K562 (cell line): ENCODE results near the gene ERC2. TPM values are rescaled to one million over a fixed set of nuclear protein-coding genes. Genes with fewer than 3 reads are reported as not detected.

Source experiments
- ATAC-seq: fragments of 200-7000 bp; cut with Tn5 transposase; 3 replicates; pipeline ENCODE4 v1.9.1; 2020; ENCODE audit warnings: moderate library complexity
- BruUV-seq: library from RNA; stranded (reverse); fragments of 400-500 nt; replicated peaks from 2 replicates; lab custom pipeline; 2021; lab: Mats Ljungman, UMichigan
- CTCF ChIA-PET: fragments of 300-600 bp; formaldehyde crosslinking; extraction: SDS; loops from one replicate; lab custom pipeline; 2021; ENCODE audit warnings: low intra/inter-chr PET ratio; lab: Yijun Ruan, JAX
- POLR2A ChIA-PET: fragments of 300-600, 350-650 bp; sonication (Branson Sonifier 250); formaldehyde crosslinking; extraction: SDS; loops from one replicate; lab custom pipeline; 2021; ENCODE audit warnings: antibody characterized with exemption, inconsistent platforms; lab: Yijun Ruan, JAX
- DNase-seq, 4 experiments: peaks; one replicate each; pipeline versions ENCODE4 v3.0.0 to v3.0.0-alpha.2; 2011 to 2018; ENCODE audit warnings: low spot score in 3 of 4, mixed read lengths in 3 of 4; ENCODE audit errors: extremely low read depth in 1 of 4
- FAIRE-seq: peaks from 2 replicates; lab custom pipeline; 2011; peaks lifted over from hg19 to GRCh38; lab: Jason Lieb, UNC
- H2AFZ ChIP-seq: 2 replicates; pipeline ENCODE4 v1.6.0; 2011; ENCODE audit warnings: low read depth, low read length, control low read depth, inconsistent platforms
- H3K27ac ChIP-seq: fragments of 200-600 bp; 3 replicates; pipeline ENCODE4 v1.8.0; 2011; ENCODE audit warnings: low read depth, mild to moderate bottlenecking, control low read depth, inconsistent platforms, low read length, moderate library complexity, mixed read lengths; ENCODE audit errors: extremely low read depth
- H3K27me3 ChIP-seq, 2 experiments: fragments of 300-600 bp in 1 of 2; 2 replicates in 1 of 2; 3 replicates in 1 of 2; pipeline versions ENCODE4 v1.6.0 to v1.8.0; 2011; ENCODE audit warnings: inconsistent platforms in 2 of 2, low read length in 2 of 2, mild to moderate bottlenecking in 1 of 2, mixed read lengths in 1 of 2, moderate library complexity in 1 of 2; ENCODE audit not compliant: control insufficient read depth in 2 of 2, insufficient read depth in 2 of 2
- H3K36me3 ChIP-seq: fragments of 300-600 bp; 3 replicates; pipeline ENCODE4 v1.8.0; 2011; ENCODE audit warnings: mild to moderate bottlenecking, low read length, inconsistent platforms; ENCODE audit not compliant: control insufficient read depth, insufficient read depth
- H3K4me1 ChIP-seq, 2 experiments: fragments of 200-600 bp in 1 of 2; replicated peaks in 1 of 2; 2 replicates in 1 of 2; 3 replicates in 1 of 2; pipeline versions ENCODE4 v1.5.1 to v1.8.0; 2011; ENCODE audit warnings: inconsistent platforms in 2 of 2, low read length in 2 of 2, mild to moderate bottlenecking in 1 of 2, mixed read lengths in 1 of 2, moderate library complexity in 1 of 2; ENCODE audit not compliant: control insufficient read depth in 2 of 2, insufficient read depth in 2 of 2
- H3K4me2 ChIP-seq: 2 replicates; pipeline ENCODE4 v1.6.1; 2011; ENCODE audit warnings: low read length, control low read depth, inconsistent platforms, mixed read lengths; ENCODE audit not compliant: insufficient read depth
- H3K4me3 ChIP-seq: fragments of 200-600 bp; sonication (generic), shearing (Covaris generic); 2 replicates; pipeline ENCODE4 v1.5.1; 2016; ENCODE audit warnings: control low read depth, inconsistent platforms
- H3K79me2 ChIP-seq: fragments of 200-600 bp; 3 replicates; pipeline ENCODE4 v1.8.0; 2011; ENCODE audit warnings: low read length, inconsistent platforms; ENCODE audit not compliant: control insufficient read depth, insufficient read depth
- H3K9ac ChIP-seq, 2 experiments: 2 replicates each; pipeline versions ENCODE4 v1.6.0 to v1.6.1; 2011; ENCODE audit warnings: low read depth in 2 of 2, low read length in 2 of 2, control low read depth in 1 of 2, inconsistent platforms in 1 of 2, mild to moderate bottlenecking in 1 of 2, mixed read lengths in 1 of 2; ENCODE audit not compliant: insufficient read depth in 1 of 2
- H3K9me1 ChIP-seq: one replicate; pipeline ENCODE4 v1.6.0; 2011; ENCODE audit warnings: inconsistent platforms, mild to moderate bottlenecking, low read length, moderate library complexity; ENCODE audit not compliant: control insufficient read depth, insufficient read depth
- H3K9me3 ChIP-seq: replicated peaks from 2 replicates; pipeline ENCODE4 v1.5.1; 2011; ENCODE audit warnings: low read depth, low read length, inconsistent platforms; ENCODE audit not compliant: control insufficient read depth, insufficient read depth
- H4K20me1 ChIP-seq: replicated peaks from 2 replicates; pipeline ENCODE4 v1.6.1; 2011; ENCODE audit warnings: low read length, inconsistent platforms, mixed read lengths; ENCODE audit not compliant: control insufficient read depth, insufficient read depth
- HMG20B ChIP-seq: fragments of 250-450 bp; sonication (Bioruptor Pico); IDR thresholded peaks from 2 replicates; pipeline ENCODE4 v1.5.0; 2021; ENCODE audit warnings: mild to moderate bottlenecking
- LCOR ChIP-seq: sonication (generic); formaldehyde crosslinking; IDR thresholded peaks from 2 replicates; pipeline ENCODE4 v1.8.0; 2022; ENCODE audit warnings: mild to moderate bottlenecking, missing genetic modification reagents
- LEF1 ChIP-seq: fragments of 450-650 bp; IDR thresholded peaks from 2 replicates; pipeline ENCODE4 v1.6.1; 2016; ENCODE audit warnings: mild to moderate bottlenecking
- POLR2B ChIP-seq: fragments of 450-650 bp; IDR thresholded peaks from 2 replicates; pipeline ENCODE4 v1.6.1; 2018; ENCODE audit warnings: low read depth; ENCODE audit not compliant: partially characterized antibody
- RBM39 ChIP-seq: fragments of 200-400 bp; formaldehyde crosslinking; optimal IDR thresholded peaks from 2 replicates; pipeline ENCODE3; 2018; ENCODE audit warnings: low read depth, low read length
- TOE1 ChIP-seq, 2 experiments: fragments of 450-650 bp in 1 of 2; sonication (generic) in 1 of 2; formaldehyde crosslinking in 1 of 2; IDR thresholded peaks; 2 replicates each; pipeline versions ENCODE4 v1.7.1 to v1.8.0; 2016 to 2022; ENCODE audit warnings: borderline replicate concordance in 2 of 2, mild to moderate bottlenecking in 2 of 2, antibody characterized with exemption in 1 of 2, inconsistent platforms in 1 of 2, low read depth in 1 of 2, missing genetic modification reagents in 1 of 2, moderate library complexity in 1 of 2
- ZBTB11 ChIP-seq, 3 experiments: fragments of 200-800 bp in 1 of 3; fragments of 250-450 bp in 1 of 3; fragments of 450-650 bp in 1 of 3; sonication (Bioruptor Pico) in 1 of 3; sonication (Bioruptor generic) in 1 of 3; formaldehyde crosslinking in 1 of 3; IDR thresholded peaks; 2 replicates each; pipeline versions ENCODE4 v1.6.1 to v1.8.0; 2016 to 2022; ENCODE audit warnings: mild to moderate bottlenecking in 2 of 3, missing genetic modification characterization in 2 of 3, missing compliant biosample characterization in 1 of 3, moderate library complexity in 1 of 3
- ZBTB2 ChIP-seq: fragments of 450-650 bp; IDR thresholded peaks from 2 replicates; pipeline ENCODE4 v1.6.1; 2016; ENCODE audit warnings: antibody characterized with exemption
- ZNF41 ChIP-seq: fragments of 250-450 bp; sonication (Bioruptor Pico); conservative IDR thresholded peaks from 2 replicates; pipeline ENCODE4 v1.4.0; 2020; ENCODE audit warnings: mild to moderate bottlenecking
- whole genome bisulfite sequencing: fragments of 100-300 bp; shearing (Covaris generic); methylation state at CpG from one replicate; pipeline ENCODE4 v1.1.6; 2016; ENCODE audit warnings: low coverage, mixed read lengths; ENCODE audit not compliant: insufficient coverage; ENCODE audit errors: missing lambda C conversion rate; 5-methylcytosine and 5-hydroxymethylcytosine counted together
- in situ Hi-C: fragments of 300-500 bp; cut with MboI; formaldehyde crosslinking; loops from 4 replicates; pipeline ENCODE4 v1.15.0; 2018; ENCODE audit warnings: inconsistent platforms, mixed read lengths
- intact Hi-C: fragments of 100-400 bp; cut with micrococcal nuclease; formaldehyde crosslinking; loops from 2 replicates; pipeline ENCODE4 v1.14.2; 2022
- polyA plus RNA-seq, 8 experiments: library from polyadenylated mRNA; depleted of rRNA in 4 of 8; stranded (reverse) in 5 of 8; unstranded in 3 of 8; fragments of >200 nt; fragmentation: Nextera tagmentation in 2 of 8; fragmentation: Illumina TruSeq in 1 of 8; extraction: Ambion mirVana in 2 of 8; extraction: Trizol in 1 of 8; gene quantifications; 2 replicates each; pipeline versions ENCODE4 v1.2.1 to v1.2.3, GENCODE V29; 2011 to 2014; ENCODE audit warnings: inconsistent platforms in 1 of 8, missing spikeins in 1 of 8
- total RNA-seq, 7 experiments: library from RNA; depleted of rRNA in 6 of 7; stranded (reverse); fragments of >200 nt in 6 of 7; fragmentation: Illumina TruSeq in 2 of 7; extraction: Trizol in 2 of 7; gene quantifications; 2 replicates each; pipeline versions ENCODE4 v1.2.1 to v1.2.3, GENCODE V29; 2011 to 2021; ENCODE audit warnings: low replicate concordance in 1 of 7
- TF ChIP-seq, protein P1 (sequence below): fragments of 200-400 bp; formaldehyde crosslinking; IDR thresholded peaks from 2 replicates; pipeline ENCODE4 v1.6.1; 2017; ENCODE audit warnings: mild to moderate bottlenecking, low read depth, low read length, moderate library complexity
- TF ChIP-seq, protein P2 (sequence below): sonication (generic); formaldehyde crosslinking; IDR thresholded peaks from 2 replicates; pipeline ENCODE4 v1.4.0; 2020; ENCODE audit warnings: mild to moderate bottlenecking, missing genetic modification reagents

The ERC2 gene
- total and polyA plus RNA-seq, 9 of the 15 experiments (the other 6 are each of a cell fraction or from before 2014, with no cell fraction given) = 0.04 to 0.18 (median 0.07) TPM; not detected in 2

DNA sequence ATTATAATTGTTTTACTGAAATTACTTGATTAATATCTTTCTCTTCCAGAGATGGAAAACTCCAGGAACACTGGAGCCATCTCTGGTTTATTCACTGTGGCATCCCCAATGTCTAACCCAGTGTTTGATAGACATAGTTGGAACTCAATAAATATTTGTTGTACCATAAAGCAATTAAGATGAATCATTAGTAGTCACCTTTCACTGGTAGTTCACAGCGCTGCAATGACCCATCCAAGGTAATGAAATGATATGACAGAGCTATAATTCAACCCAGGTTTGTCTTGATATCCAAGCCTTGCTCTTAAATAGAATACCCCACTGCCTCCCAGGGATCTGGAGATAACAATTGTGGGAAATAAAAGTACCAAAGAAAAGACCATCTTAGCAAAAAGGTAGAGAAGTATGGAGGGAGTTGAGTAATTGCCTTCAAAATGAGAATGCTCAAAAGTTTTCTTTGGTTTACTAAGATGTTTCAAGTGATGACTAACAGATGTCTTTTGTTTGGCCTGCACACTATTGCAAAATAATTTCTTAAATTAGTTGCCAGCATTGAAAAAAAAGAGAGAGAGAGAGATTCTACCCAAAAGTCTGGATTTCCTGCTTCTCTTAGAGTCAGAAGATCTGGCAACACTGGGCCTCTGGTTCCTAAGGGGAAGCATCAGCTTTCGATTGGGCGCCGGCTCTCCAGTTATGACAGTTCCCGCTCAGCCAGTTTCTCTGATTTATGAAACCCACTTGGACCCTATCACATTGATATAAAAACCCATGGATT, 348.5 kb downstream of the ERC2 start:
- POLR2A ChIA-PET = no interaction called here
- BruUV-seq = no TSS peak
- 5% methylated on average over 5 of the region's 5 CpGs for WGBS
- TF ChIP-seq LEF1 = no peak
- TF ChIP-seq RBM39 = no peak
- no peak for TF ChIP-seq HMG20B (CRISPR knock-in tag)
- no peak for TF ChIP-seq LCOR (CRISPR knock-in tag)
- no peak for TF ChIP-seq ZBTB11 (CRISPR knock-in tag; IDR thresholded peaks at IDR 0.05)
- no peak for TF ChIP-seq POLR2B
- no peak for TF ChIP-seq ZBTB2
- TF ChIP-seq, protein P1, sequence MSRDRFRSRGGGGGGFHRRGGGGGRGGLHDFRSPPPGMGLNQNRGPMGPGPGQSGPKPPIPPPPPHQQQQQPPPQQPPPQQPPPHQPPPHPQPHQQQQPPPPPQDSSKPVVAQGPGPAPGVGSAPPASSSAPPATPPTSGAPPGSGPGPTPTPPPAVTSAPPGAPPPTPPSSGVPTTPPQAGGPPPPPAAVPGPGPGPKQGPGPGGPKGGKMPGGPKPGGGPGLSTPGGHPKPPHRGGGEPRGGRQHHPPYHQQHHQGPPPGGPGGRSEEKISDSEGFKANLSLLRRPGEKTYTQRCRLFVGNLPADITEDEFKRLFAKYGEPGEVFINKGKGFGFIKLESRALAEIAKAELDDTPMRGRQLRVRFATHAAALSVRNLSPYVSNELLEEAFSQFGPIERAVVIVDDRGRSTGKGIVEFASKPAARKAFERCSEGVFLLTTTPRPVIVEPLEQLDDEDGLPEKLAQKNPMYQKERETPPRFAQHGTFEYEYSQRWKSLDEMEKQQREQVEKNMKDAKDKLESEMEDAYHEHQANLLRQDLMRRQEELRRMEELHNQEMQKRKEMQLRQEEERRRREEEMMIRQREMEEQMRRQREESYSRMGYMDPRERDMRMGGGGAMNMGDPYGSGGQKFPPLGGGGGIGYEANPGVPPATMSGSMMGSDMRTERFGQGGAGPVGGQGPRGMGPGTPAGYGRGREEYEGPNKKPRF = no peak
- no peak for TF ChIP-seq TOE1 (IDR thresholded peaks at IDR 0.05; ENCODE audit: borderline replicate concordance)
- no peak for TF ChIP-seq TOE1 (CRISPR knock-in tag; IDR thresholded peaks at IDR 0.05; ENCODE audit: borderline replicate concordance, low read depth)
- TF ChIP-seq ZNF41 (CRISPR knock-in tag) = no peak
- TF ChIP-seq, protein P2, sequence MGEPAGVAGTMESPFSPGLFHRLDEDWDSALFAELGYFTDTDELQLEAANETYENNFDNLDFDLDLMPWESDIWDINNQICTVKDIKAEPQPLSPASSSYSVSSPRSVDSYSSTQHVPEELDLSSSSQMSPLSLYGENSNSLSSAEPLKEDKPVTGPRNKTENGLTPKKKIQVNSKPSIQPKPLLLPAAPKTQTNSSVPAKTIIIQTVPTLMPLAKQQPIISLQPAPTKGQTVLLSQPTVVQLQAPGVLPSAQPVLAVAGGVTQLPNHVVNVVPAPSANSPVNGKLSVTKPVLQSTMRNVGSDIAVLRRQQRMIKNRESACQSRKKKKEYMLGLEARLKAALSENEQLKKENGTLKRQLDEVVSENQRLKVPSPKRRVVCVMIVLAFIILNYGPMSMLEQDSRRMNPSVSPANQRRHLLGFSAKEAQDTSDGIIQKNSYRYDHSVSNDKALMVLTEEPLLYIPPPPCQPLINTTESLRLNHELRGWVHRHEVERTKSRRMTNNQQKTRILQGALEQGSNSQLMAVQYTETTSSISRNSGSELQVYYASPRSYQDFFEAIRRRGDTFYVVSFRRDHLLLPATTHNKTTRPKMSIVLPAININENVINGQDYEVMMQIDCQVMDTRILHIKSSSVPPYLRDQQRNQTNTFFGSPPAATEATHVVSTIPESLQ (CRISPR knock-in tag) = no peak

More for the DNA sequence above, 348.5 kb downstream of the ERC2 start:
- Histone ChIP-seq H3K4me2 (no peak overlapping the region), H2AFZ (no peak overlapping the region), H3K9ac (no peak overlapping the region), H3K4me1 (no peaks in the 10 kb centered on the region), H3K36me3 (no peaks in the 10 kb centered on the region), H3K9me3 (no peaks in the 10 kb centered on the region), H3K27me3 (no peaks in the 10 kb centered on the region), H3K9me1 (no peaks in the 10 kb centered on the region), H3K27ac (no peak overlapping the region), H4K20me1 (no peaks in the 10 kb centered on the region), H3K79me2 (no peaks in the 10 kb centered on the region), H3K4me3 (no peak overlapping the region)
- intact Hi-C loops (no loop called here), in situ Hi-C loops (no loop called here)
- FAIRE-seq (no peak), ATAC-seq (no peak), DNase-seq (no peak)
- CTCF ChIA-PET = no interaction called here
